Stimulated activated CD8-positive, alpha-beta memory T cell treated with anti-CD3 and anti-CD28 coated beads, Interleukin-12 subunit alpha, Interleukin-12 subunit beta, amount 100 ng/mL, for 24 hours (primary cell): ENCODE results near the gene BMPR1B.

Experiments used
- DNase-seq: peaks from one replicate; pipeline ENCODE4 v3.0.0-alpha.2; 2020; ENCODE audit errors: extremely low read depth

BMPR1B gene

GRCh38 chr4:94912606-94913005, 154.9 kb downstream of the BMPR1B start:
- DNase-seq = no peak

DNA sequence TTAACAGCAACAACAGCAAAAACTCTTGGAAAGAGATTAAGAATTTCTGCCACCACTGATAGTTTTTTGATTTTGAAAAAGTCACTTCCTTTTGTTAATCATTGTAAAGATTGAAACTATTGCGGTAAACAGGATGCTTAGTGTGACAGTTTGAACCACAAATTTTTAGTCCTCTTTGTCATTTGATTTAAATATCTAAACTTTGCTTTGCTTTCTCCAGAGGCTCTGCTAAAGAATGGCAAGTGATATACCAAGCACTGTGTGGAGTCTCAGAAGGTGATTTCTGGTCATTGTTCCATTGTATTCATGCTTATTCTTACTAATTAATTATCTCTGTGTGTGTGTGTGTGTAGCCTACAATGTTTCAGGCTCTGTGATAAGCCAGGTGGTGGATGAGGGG, 155.6 kb downstream of the BMPR1B start:
- DNase-seq = no peak

DNA sequence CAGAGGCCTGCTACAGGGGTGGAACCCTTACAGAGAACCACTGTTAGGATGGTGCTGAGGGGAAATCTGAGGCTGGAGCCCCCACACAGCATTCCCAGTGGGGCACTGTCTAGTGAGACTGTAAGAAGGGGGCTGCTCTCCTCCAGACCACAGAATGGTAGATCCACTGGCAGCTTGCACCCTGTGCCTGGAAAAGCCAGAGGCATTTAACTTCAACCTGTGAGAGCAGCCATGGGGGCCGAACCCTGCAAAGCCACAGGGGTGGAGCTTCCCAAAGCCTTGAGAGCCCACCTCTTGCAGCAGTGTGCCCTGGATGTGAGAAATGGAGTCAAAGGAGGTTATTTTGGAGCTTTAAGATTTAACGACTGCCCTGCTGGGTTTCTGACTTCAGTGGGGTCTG, 159.4 kb downstream of the BMPR1B start:
- DNase-seq = no peak

DNA sequence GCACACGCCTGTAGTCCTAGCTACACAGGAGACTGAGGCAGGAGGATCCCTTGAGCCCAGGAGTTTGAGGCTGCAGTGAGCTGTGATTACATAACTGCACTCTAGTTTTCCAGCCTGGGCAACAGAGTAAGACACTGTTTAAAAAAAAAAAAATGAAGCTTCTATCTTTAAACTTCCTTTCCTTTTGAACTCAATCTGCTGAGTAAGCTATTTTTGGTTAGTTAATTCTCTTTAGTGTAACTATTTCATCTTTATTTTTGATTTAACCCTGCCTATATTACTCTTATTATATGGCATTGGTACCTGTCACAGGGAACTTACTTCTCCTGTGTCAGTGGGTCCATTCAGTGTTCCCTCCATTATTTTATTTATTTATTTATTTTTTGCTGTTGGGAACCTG, 160.8 kb downstream of the BMPR1B start:
- no peak for DNase-seq

DNA sequence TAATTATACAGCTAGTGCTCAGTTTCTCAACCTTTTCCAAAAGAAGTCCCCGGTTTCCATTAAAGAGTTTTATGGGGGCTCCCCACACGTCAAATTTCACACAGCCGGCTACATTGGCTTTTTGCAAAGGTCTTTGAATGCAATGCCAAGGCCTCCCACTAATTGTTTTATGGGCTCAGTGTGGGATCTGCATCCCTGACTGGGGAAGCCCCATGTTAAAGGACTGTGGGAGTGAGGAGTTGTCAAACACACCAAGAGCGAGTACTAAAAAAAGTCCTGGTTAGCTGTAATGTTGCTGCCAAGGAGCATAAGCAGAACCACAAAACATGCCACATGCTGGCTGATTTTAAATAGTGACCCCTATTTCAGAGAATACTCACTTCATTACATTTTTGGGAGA, 162.6 kb downstream of the BMPR1B start:
- DNase-seq = no peak

DNA sequence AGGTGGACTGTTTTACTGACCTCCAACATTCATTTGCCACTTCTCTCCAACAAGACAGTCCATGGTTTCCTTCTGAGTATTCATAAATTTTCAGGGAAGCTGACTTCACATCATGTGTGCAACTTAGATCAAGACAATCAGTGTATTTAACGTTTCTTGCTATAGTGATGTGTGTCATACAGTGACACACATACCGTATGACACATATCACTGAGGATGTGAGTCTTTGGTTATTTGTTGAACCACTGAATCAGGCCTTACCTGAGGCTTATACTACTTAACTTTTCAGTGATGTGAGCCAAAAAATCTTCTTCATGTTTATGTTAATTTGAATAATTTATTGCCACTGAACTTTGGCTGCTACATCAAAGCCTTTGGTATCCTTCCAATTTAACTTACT, 166.8 kb downstream of the BMPR1B start:
- DNase-seq = no peak

GRCh38 chr4:94925764-94926347, 168.1 kb downstream of the BMPR1B start:
- no peak for DNase-seq

GRCh38 chr4:94926936-94927335, 169.2 kb downstream of the BMPR1B start:
- DNase-seq = no peak

- no peak for DNase-seq
Observed at GRCh38 chr4:94927696-94928095, 169.9 kb downstream of the BMPR1B start.

DNA sequence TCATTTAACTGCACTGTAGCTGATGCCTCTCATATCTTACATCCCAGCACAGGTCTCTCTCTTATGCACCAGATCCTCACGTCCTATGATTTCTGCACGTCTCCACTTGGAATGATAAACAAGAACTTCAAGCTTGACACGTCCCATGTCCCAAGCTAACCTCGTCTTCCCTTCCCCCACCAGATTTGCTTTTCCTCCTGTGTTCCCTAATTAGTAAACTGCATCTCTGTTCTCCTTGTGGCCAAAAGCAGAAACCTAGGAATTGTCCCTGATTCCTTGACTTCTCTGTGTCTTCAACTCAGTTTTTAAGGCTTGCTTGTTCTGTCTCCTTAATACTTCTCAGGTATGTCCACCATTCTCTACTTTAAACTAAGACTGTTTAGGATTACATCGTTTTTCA, 171.9 kb downstream of the BMPR1B start:
- DNase-seq = no peak

DNA sequence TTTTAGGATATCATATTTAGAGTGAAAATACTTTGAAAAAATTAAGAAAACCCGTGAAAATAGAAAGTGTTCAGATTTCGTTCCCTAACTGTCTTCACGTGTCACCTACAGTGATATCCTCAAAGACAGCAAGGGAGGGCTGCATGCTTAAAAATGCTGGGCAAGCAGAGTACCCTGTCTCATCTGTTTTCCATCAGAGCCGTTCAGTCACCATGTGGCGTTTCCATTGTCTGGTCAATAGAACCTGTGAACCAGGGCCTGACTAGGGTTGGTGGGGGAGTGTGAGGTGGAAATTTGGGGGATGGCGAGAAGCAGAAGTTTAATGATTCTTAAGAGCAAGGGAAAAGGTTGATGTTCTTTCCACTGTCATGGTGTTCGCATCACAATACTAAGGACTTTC, 173.9 kb downstream of the BMPR1B start:
- no peak for DNase-seq

- no peak for DNase-seq
Observed at GRCh38 chr4:94932366-94932765, 174.6 kb downstream of the BMPR1B start.

GRCh38 chr4:94933799-94934198, 176.0 kb downstream of the BMPR1B start:
- no peak for DNase-seq

- DNase-seq = no peak
Observed at GRCh38 chr4:94934201-94934600, 176.4 kb downstream of the BMPR1B start.

- DNase-seq = no peak
Observed at GRCh38 chr4:94934864-94935263, 177.1 kb downstream of the BMPR1B start.

DNA sequence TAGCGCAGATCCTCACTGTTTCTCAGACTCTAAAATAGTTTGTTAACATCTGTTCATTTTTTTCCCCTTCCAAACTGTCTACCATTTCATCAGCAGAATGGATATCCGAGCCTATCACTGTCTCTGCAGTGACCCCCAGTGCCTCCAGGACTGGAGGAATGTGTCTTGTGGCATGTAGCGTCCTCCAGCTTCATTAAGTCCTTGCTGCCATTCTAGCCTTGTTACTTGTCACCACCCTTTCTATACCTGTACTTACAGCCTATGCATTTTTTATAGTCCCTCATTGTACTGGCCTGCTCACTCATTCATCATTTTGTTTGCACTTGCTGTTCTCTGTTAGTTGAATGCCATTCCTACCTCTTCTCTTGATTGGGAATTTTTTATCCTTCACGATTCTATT, 179.1 kb downstream of the BMPR1B start:
- no peak for DNase-seq

GRCh38 chr4:94939791-94940519, 182.2 kb downstream of the BMPR1B start:
- DNase-seq = no peak

- no peak for DNase-seq
Observed at GRCh38 chr4:94940520-94940908, 182.8 kb downstream of the BMPR1B start.

GRCh38 chr4:94941706-94942105, 184.0 kb downstream of the BMPR1B start:
- DNase-seq = no peak

GRCh38 chr4:94944726-94945125, 187.0 kb downstream of the BMPR1B start:
- no peak for DNase-seq

- DNase-seq = no peak
Observed at GRCh38 chr4:94947681-94948108, 189.9 kb downstream of the BMPR1B start.

- no peak for DNase-seq
Observed at GRCh38 chr4:94954251-94954650, 196.5 kb downstream of the BMPR1B start.

GRCh38 chr4:94957030-94957429, 199.3 kb downstream of the BMPR1B start:
- DNase-seq = no peak

GRCh38 chr4:94959307-94959706, 201.6 kb downstream of the BMPR1B start:
- DNase-seq = no peak
